ENCODE measurements around the gene JAK3. TPM values are rescaled to one million over a fixed set of nuclear protein-coding genes. Genes with fewer than 3 reads are reported as not detected.
A peak's percentile ranks its signal among the peaks of the same experiment; 100 is the strongest.

JAK3 gene
- total and polyA plus RNA-seq, 2 of the 8 experiments (the other 6 are each of a cell fraction or from before 2014, with no cell fraction given) = 4.0 to 4.7 TPM

GRCh38 chr19:17778968-17779929, 68.5 kb downstream of the JAK3 start:
- Histone ChIP-seq H3K79me2 (ENCODE audit: control insufficient read depth in 1 of 2, insufficient read depth in 2 of 2, low read length in 2 of 2) (no peaks in the 10 kb centered on the region), H3K79me1 (ENCODE audit: low read depth, low read length) (peaks cover 9% of the 10 kb centered on the region), H2BK15ac (ENCODE audit: low read length) (peak overlapping the region; percentile 81; the same call in 1 of the 2 replicates), H4K5ac (ENCODE audit: insufficient read length, low read depth, low read length) (peak overlapping the region; percentile 13), H4K20me1 (replicated peaks in 1 of 2; ENCODE audit: control insufficient read depth in 1 of 2, insufficient read depth in 2 of 2, low read length in 2 of 2) (peaks cover 0 to 2% of the 10 kb centered on the region in 2 experiments), H3K23ac (ENCODE audit: insufficient read length) (no peak overlapping the region), H3K9ac (replicated peaks in 1 of 4; ENCODE audit: extremely low read depth in 1 of 4, low read depth in 3 of 4, low read length in 3 of 4) (peak overlapping the region in 3 of 4 experiments; percentile 25 to 28 (median 26); a peak in 3 of 7 replicates), H3K4ac (replicated peaks; ENCODE audit: insufficient read length, low read depth, low read length) (peak overlapping the region; percentile 17), H2BK12ac (ENCODE audit: low read depth, low read length) (peak overlapping the region; percentile 43; the same call in 1 of the 2 replicates), H3K36me3 (ENCODE audit: control insufficient read depth in 2 of 4, insufficient read depth in 4 of 4, low read length in 3 of 4) (no peaks in the 10 kb centered on the region), H3K27ac (ENCODE audit: low read depth, low read length) (no peak overlapping the region), H2BK120ac (replicated peaks; ENCODE audit: low read depth, low read length) (no peak overlapping the region), H3K23me2 (ENCODE audit: low read depth, low read length) (peaks cover 9% of the 10 kb centered on the region), H3K4me2 (ENCODE audit: insufficient read depth in 1 of 2, low read depth in 2 of 2, low read length in 2 of 2) (peak overlapping the region; percentile 95 to 98), H3K27me3 (replicated peaks in 1 of 4; ENCODE audit: control insufficient read depth in 3 of 4, extremely low read depth in 1 of 4, insufficient read depth in 3 of 4, low read length in 3 of 4) (no peaks in the 10 kb centered on the region), H2AFZ (ENCODE audit: low read length) (no peak overlapping the region), H2AK5ac (ENCODE audit: low read depth, low read length) (0 out of 2 replicates have a peak overlapping the region, but pooled peaks have one; percentile 8), H3K4me3 (ENCODE audit: extremely low read depth in 1 of 4, insufficient read depth in 2 of 4, low read depth in 3 of 4, low read length in 4 of 4) (peak overlapping the region; percentile 50 to 72 (median 66)), H4K8ac (ENCODE audit: extremely low read depth, insufficient read depth, low read length) (peak overlapping the region; percentile 52; the same call in 1 of the 2 replicates), H2BK5ac (ENCODE audit: low read depth, low read length) (no peak overlapping the region; the same call in 1 of the 2 replicates), H3K14ac (ENCODE audit: insufficient read length) (no peak overlapping the region), H3K18ac (ENCODE audit: extremely low read depth, low read length) (peak overlapping the region; percentile 93), H4K91ac (replicated peaks; ENCODE audit: insufficient read length, low read length) (peak overlapping the region; percentile 30), H3K56ac (replicated peaks; ENCODE audit: insufficient read length, low read depth, low read length) (no peak overlapping the region), H3K4me1 (replicated peaks in 1 of 4; ENCODE audit: control insufficient read depth in 3 of 4, insufficient read depth in 4 of 4, low read length in 3 of 4) (peaks cover 0 to 12% (median 9%) of the 10 kb centered on the region in 4 experiments; a peak in 6 of 7 replicates), H3K9me3 (ENCODE audit: insufficient read depth in 2 of 2, low read depth in 1 of 2, low read length in 1 of 2) (no peaks in the 10 kb centered on the region), H2BK20ac (ENCODE audit: low read length) (no peak overlapping the region)
- ChIA-PET CTCF (ENCODE audit: partially characterized antibody) (interaction anchor here (0.9 kb wide), 1 partner anchor 15 kb away, joined by 3 read pairs; the partner anchor contains the start of gene B3GNT3), POLR2A (ENCODE audit: partially characterized antibody) (interaction anchor here (0.9 to 1.1 kb wide), 3 partner anchors 25 to 85 kb away, joined by 3 read pairs; no protein-coding TSS in a partner anchor)
- WGBS, 2 experiments (ENCODE audit: extremely low coverage in 1 of 2, insufficient coverage in 1 of 2, insufficient read length in 1 of 2, insufficient replicate concordance in 2 of 2, low coverage in 1 of 2, low lambda C conversion rate in 2 of 2, missing lambda C conversion rate in 1 of 2) = 6% methylated on average over 15 of the region's 25 CpGs; no CpG with 5 or more reads in 1 of the 2 experiments
- DNase-seq (ENCODE audit: low read depth in 1 of 2, low spot score in 2 of 2) = peak; percentile 68 to 79
- FAIRE-seq = no peak
- TF ChIP-seq CREB1 (IDR thresholded peaks at IDR 0.05) (peak; percentile 45; the same call in 1 of the 2 replicates), SAP30 (IDR thresholded peaks at IDR 0.05; ENCODE audit: insufficient read depth, insufficient replicate concordance, low read length) (no peak), NANOG (IDR thresholded peaks at IDR 0.05; ENCODE audit: insufficient read depth, low read depth, low read length, poor library complexity, severe bottlenecking) (no peak), HDAC6 (IDR thresholded peaks at IDR 0.05; ENCODE audit: low read depth, low read length) (no peak), CBX5 (IDR thresholded peaks at IDR 0.05; ENCODE audit: low read depth, low read length) (no peak), RFX5 (IDR thresholded peaks at IDR 0.05; ENCODE audit: borderline replicate concordance, low read depth, low read length) (no peak), GABPA (IDR thresholded peaks at IDR 0.05; ENCODE audit: borderline replicate concordance, insufficient read depth, low read length) (no peak), EGR1 (IDR thresholded peaks at IDR 0.05; ENCODE audit: borderline replicate concordance, low read depth, low read length) (peak; percentile 59; the same call in 1 of the 2 replicates), JUN (IDR thresholded peaks at IDR 0.05; ENCODE audit: low read depth, low read length) (no peak), TEAD4 (IDR thresholded peaks at IDR 0.05; ENCODE audit: low read depth, low read length) (no peak)

Data from H1 (cell line).